GM12878 (cell line): ENCODE results near the gene ACKR4. TPM values are rescaled to one million over a fixed set of nuclear protein-coding genes. Genes with fewer than 3 reads are reported as not detected.
"Not testable (repeated sequence)": the region's sequence is repeated elsewhere in the genome, so short reads cannot be mapped to it uniquely, and the experiment has no call there.

Source experiments
- ATAC-seq: fragments of 200-7000 bp; cut with Tn5 transposase; 3 replicates; pipeline ENCODE4 v1.9.1; 2020; ENCODE audit warnings: mild to moderate bottlenecking, moderate library complexity
- BruUV-seq: library from RNA; stranded (reverse); fragments of 400-500 nt; replicated peaks from 2 replicates; lab custom pipeline; 2021; lab: Mats Ljungman, UMichigan
- CTCF ChIA-PET: fragments of 300-600 bp; sonication (Branson Sonifier 250); formaldehyde crosslinking; extraction: SDS; loops from one replicate; lab custom pipeline; 2021; ENCODE audit warnings: inconsistent platforms; lab: Yijun Ruan, JAX
- POLR2A ChIA-PET: fragments of 350-600 bp; formaldehyde crosslinking; extraction: SDS; loops from one replicate; lab custom pipeline; 2021; ENCODE audit warnings: inconsistent platforms; lab: Charles Lee
- RAD21 ChIA-PET: fragments of 300-600 bp; sonication (Branson Sonifier 250); formaldehyde crosslinking; loops from one replicate; lab custom pipeline; 2023; ENCODE audit warnings: antibody characterized with exemption; ENCODE audit not compliant: unreplicated experiment; lab: Charles Lee
- SMC1A ChIA-PET: fragments of 300-600 bp; sonication (Branson Sonifier 250); formaldehyde crosslinking; loops from one replicate; lab custom pipeline; 2023; ENCODE audit not compliant: unreplicated experiment, uncharacterized antibody; lab: Charles Lee
- DNase-seq: peaks from one replicate; pipeline ENCODE4 v3.0.0-alpha.2; 2011; ENCODE audit warnings: low read depth, low spot score
- FAIRE-seq: peaks from 3 replicates; lab custom pipeline; 2011; peaks lifted over from hg19 to GRCh38; lab: Jason Lieb, UNC
- H2AFZ ChIP-seq: 2 replicates; pipeline ENCODE4 v1.6.0; 2011; ENCODE audit warnings: low read depth, low read length, control low read depth; ENCODE audit not compliant: control insufficient read depth
- H3K27ac ChIP-seq: 2 replicates; pipeline ENCODE4 v1.5.1; 2011; ENCODE audit warnings: control low read depth; ENCODE audit not compliant: control insufficient read depth, insufficient read depth
- H3K27me3 ChIP-seq, 2 experiments: replicated peaks in 1 of 2; 2 replicates each; pipeline versions ENCODE4 v1.6.0 to v1.6.1; 2011; ENCODE audit warnings: low read length in 1 of 2; ENCODE audit not compliant: control insufficient read depth in 2 of 2, insufficient read depth in 2 of 2
- H3K36me3 ChIP-seq, 2 experiments: 2 replicates each; pipeline ENCODE4 v1.5.1; 2011; ENCODE audit warnings: low read length in 1 of 2; ENCODE audit not compliant: control insufficient read depth in 2 of 2, insufficient read depth in 2 of 2
- H3K4me1 ChIP-seq: 2 replicates; pipeline ENCODE4 v1.6.1; 2011; ENCODE audit warnings: mild to moderate bottlenecking, low read length, moderate library complexity, mixed read lengths; ENCODE audit not compliant: control insufficient read depth, insufficient read depth
- H3K4me2 ChIP-seq: 2 replicates; pipeline ENCODE4 v1.6.0; 2011; ENCODE audit warnings: control low read depth; ENCODE audit not compliant: control insufficient read depth, insufficient read depth
- H3K4me3 ChIP-seq: fragments of 200-600 bp; sonication (generic); 2 replicates; pipeline ENCODE4 v1.5.1; 2016
- H3K79me2 ChIP-seq: 2 replicates; pipeline ENCODE4 v1.6.0; 2011; ENCODE audit warnings: low read length; ENCODE audit not compliant: control insufficient read depth, insufficient read depth
- H3K9ac ChIP-seq: 2 replicates; pipeline ENCODE4 v1.8.0; 2011; ENCODE audit warnings: low read length, control low read depth, mixed read lengths; ENCODE audit not compliant: control insufficient read depth, insufficient read depth
- H3K9me3 ChIP-seq: replicated peaks from 3 replicates; pipeline ENCODE4 v1.5.1; 2011; ENCODE audit warnings: mild to moderate bottlenecking, low read length; ENCODE audit not compliant: control insufficient read depth, insufficient read depth
- H4K20me1 ChIP-seq: 2 replicates; pipeline ENCODE4 v1.6.0; 2011; ENCODE audit not compliant: control insufficient read depth, insufficient read depth
- CTCF ChIP-seq, 3 experiments: IDR thresholded peaks in 2 of 3; conservative IDR thresholded peaks in 1 of 3; 2 replicates each; pipeline ENCODE4 v1.5.1; 2011; ENCODE audit warnings: low read depth in 3 of 3, low read length in 3 of 3, mild to moderate bottlenecking in 3 of 3, control low read depth in 2 of 3, moderate library complexity in 2 of 3, inconsistent platforms in 1 of 3, mixed read lengths in 1 of 3; ENCODE audit not compliant: control insufficient read depth in 2 of 3, insufficient read depth in 1 of 3; ENCODE audit errors: extremely low read depth in 1 of 3
- DPF2 ChIP-seq: fragments of 450-650 bp; IDR thresholded peaks from 2 replicates; pipeline ENCODE4 v1.6.1; 2017; ENCODE audit warnings: mild to moderate bottlenecking
- NFYA ChIP-seq: IDR thresholded peaks from 2 replicates; pipeline ENCODE4 v1.6.1; 2011; ENCODE audit warnings: low read depth, mild to moderate bottlenecking, low read length, improper control_type of control experiment, borderline replicate concordance
- RAD21 ChIP-seq: IDR thresholded peaks from 2 replicates; pipeline ENCODE4 v1.6.1; 2011; ENCODE audit warnings: mild to moderate bottlenecking, low read depth, low read length, moderate library complexity; ENCODE audit not compliant: insufficient read depth
- TAF1 ChIP-seq: IDR thresholded peaks from 2 replicates; pipeline ENCODE4 v1.6.1; 2011; ENCODE audit warnings: mild to moderate bottlenecking, low read depth, low read length, borderline replicate concordance
- TARDBP ChIP-seq: IDR thresholded peaks from 2 replicates; pipeline ENCODE4 v1.6.1; 2016; ENCODE audit warnings: borderline replicate concordance
- WRNIP1 ChIP-seq: IDR thresholded peaks from 2 replicates; pipeline ENCODE4 v1.6.1; 2011; ENCODE audit warnings: low read depth, low read length, improper control_type of control experiment, borderline replicate concordance
- WGBS: methylation state at CpG from one replicate; pipeline ENCODE4 v1.1.6; 2016; ENCODE audit warnings: low lambda C conversion rate; ENCODE audit not compliant: insufficient replicate concordance, insufficient coverage; ENCODE audit errors: missing lambda C conversion rate; 5-methylcytosine and 5-hydroxymethylcytosine counted together
- in situ Hi-C: fragments of 300-500 bp; cut with MboI; formaldehyde crosslinking; loops from 9 replicates; pipeline ENCODE4 v1.14.3; 2018; ENCODE audit warnings: mixed read lengths
- intact Hi-C: fragments of 100-400 bp; cut with micrococcal nuclease; formaldehyde crosslinking; loops from one replicate; pipeline ENCODE4 v1.14.2; 2022; ENCODE audit not compliant: unreplicated experiment
- polyA plus RNA-seq, 11 experiments: library from polyadenylated mRNA; depleted of rRNA in 4 of 11; unstranded in 6 of 11; stranded (reverse) in 5 of 11; fragments of >200 nt; fragmentation: Nextera tagmentation in 4 of 11; fragmentation: Illumina TruSeq in 1 of 11; extraction: Ambion mirVana in 4 of 11; extraction: Trizol in 1 of 11; gene quantifications; 1 replicate in 1 of 11; 2 replicates in 10 of 11; pipeline versions ENCODE4 v1.2.1 to v1.2.3, GENCODE V29; 2011 to 2016; ENCODE audit warnings: inconsistent platforms in 2 of 11, missing spikeins in 2 of 11, low read depth in 1 of 11
- total RNA-seq, 4 experiments: library from RNA; depleted of rRNA in 3 of 4; stranded (reverse); fragments of >200 nt in 3 of 4; fragmentation: Illumina TruSeq in 1 of 4; extraction: Trizol in 1 of 4; gene quantifications; 2 replicates each; pipeline versions ENCODE4 v1.2.1 to v1.2.3, GENCODE V29; 2013 to 2021
- TF ChIP-seq, protein P1 (sequence below): IDR thresholded peaks from 2 replicates; pipeline ENCODE4 v1.6.1; 2012; ENCODE audit warnings: low read depth, low read length, improper control_type of control experiment
- TF ChIP-seq, protein P2 (sequence below): fragments of 450-650 bp; IDR thresholded peaks from 2 replicates; pipeline ENCODE4 v1.6.1; 2017; ENCODE audit warnings: borderline replicate concordance

The ACKR4 gene
- total and polyA plus RNA-seq, 10 of the 15 experiments (the other 5 are each of a cell fraction or from before 2014, with no cell fraction given): 0.06 to 0.40 (median 0.12) TPM

DNA sequence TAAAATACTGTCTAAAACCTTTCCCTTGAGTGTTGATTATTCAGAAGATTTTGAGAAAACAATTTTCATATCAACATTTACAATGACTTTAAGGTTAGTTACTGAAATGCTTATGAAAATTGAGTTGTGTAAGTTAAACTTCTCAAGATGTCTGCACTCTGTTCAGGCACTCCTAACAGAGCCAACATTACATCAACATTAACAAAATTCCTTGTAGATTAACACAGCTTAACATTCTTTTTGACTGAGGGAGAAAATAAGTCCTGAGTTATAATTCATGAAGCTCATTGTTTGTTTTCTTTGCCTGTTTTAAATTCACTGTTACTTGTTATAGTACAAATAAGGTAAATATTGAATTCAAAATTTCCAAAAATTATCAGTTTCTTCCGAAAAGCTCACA lies 9.0 kb downstream of the ACKR4 start (continued):
- TF ChIP-seq, protein P1, sequence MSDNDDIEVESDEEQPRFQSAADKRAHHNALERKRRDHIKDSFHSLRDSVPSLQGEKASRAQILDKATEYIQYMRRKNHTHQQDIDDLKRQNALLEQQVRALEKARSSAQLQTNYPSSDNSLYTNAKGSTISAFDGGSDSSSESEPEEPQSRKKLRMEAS: no peak
- TF ChIP-seq CTCF (IDR thresholded peaks at IDR 0.05 in 2 of 3, conservative IDR thresholded peaks at IDR 0.05 in 1 of 3; ENCODE audit: control insufficient read depth in 2 of 3, extremely low read depth in 1 of 3, insufficient read depth in 1 of 3, low read depth in 3 of 3, low read length in 3 of 3) (no peak), WRNIP1 (no peak), RAD21 (no peak), DPF2 (no peak), TAF1 (no peak), NFYA (no peak), TARDBP (no peak)
- TF ChIP-seq, protein P2, sequence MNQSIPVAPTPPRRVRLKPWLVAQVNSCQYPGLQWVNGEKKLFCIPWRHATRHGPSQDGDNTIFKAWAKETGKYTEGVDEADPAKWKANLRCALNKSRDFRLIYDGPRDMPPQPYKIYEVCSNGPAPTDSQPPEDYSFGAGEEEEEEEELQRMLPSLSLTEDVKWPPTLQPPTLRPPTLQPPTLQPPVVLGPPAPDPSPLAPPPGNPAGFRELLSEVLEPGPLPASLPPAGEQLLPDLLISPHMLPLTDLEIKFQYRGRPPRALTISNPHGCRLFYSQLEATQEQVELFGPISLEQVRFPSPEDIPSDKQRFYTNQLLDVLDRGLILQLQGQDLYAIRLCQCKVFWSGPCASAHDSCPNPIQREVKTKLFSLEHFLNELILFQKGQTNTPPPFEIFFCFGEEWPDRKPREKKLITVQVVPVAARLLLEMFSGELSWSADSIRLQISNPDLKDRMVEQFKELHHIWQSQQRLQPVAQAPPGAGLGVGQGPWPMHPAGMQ: no peak

- DNase-seq, POLR2A ChIA-PET, H3K36me3 ChIP-seq, H3K4me2 ChIP-seq, H2AFZ ChIP-seq, SMC1A ChIA-PET, FAIRE-seq, H3K27me3 ChIP-seq, H3K27ac ChIP-seq, RAD21 ChIA-PET, H3K9me3 ChIP-seq, H4K20me1 ChIP-seq, H3K4me1 ChIP-seq, H3K4me3 ChIP-seq, H3K79me2 ChIP-seq, BruUV-seq, in situ Hi-C loops, H3K9ac ChIP-seq, ATAC-seq, intact Hi-C loops, CTCF ChIA-PET: not testable (repeated sequence)
- 82% methylated on average over 5 of the region's 8 CpGs for WGBS
Observed at GRCh38 chr3:132606620-132607019, 9.6 kb downstream of the ACKR4 start.

GRCh38 chr3:132615301-132615700 lies 18.2 kb downstream of the ACKR4 start:
- H3K4me2 ChIP-seq, intact Hi-C loops, ATAC-seq, RAD21 ChIA-PET, POLR2A ChIA-PET, FAIRE-seq, H3K4me1 ChIP-seq, H3K4me3 ChIP-seq, DNase-seq, H3K9ac ChIP-seq, H4K20me1 ChIP-seq, H3K27ac ChIP-seq, H3K79me2 ChIP-seq, H3K9me3 ChIP-seq, in situ Hi-C loops, BruUV-seq, H3K36me3 ChIP-seq, H2AFZ ChIP-seq, H3K27me3 ChIP-seq: not testable (repeated sequence)
- WGBS: 100% methylated on average over 3 of the region's 3 CpGs
- CTCF ChIA-PET: interaction anchor here (1.6 kb wide), 1 partner anchor 21 kb away, joined by 3 read pairs; no protein-coding TSS in a partner anchor
- SMC1A ChIA-PET: interaction anchor here (0.7 to 1.2 kb wide), 3 partner anchors 8 to 1677 kb away, joined by 3 to 4 read pairs (median 3); no protein-coding TSS in a partner anchor
